ENCODE data around the gene MARS1.

- peak; percentile 38 for TF ChIP-seq CTCF (IDR thresholded peaks at IDR 0.05; ENCODE audit: low read length)
- TF ChIP-seq EZH2 (optimal IDR thresholded peaks at IDR 0.05; ENCODE audit: low read depth, low read length) = no peak
Measured at GRCh38 chr12:57546438-57547287, 58.8 kb downstream of the MARS1 start, which contains the start of gene DCTN2.
